22Rv1 (cell line): ENCODE results near the gene PDCD1LG2.

Source experiments
- H3K27ac ChIP-seq: fragments of 450-650 bp; 2 replicates; pipeline ENCODE4 v1.5.1; 2017
- CTCF ChIP-seq: fragments of 450-650 bp; IDR thresholded peaks from 2 replicates; pipeline ENCODE4 v1.5.1; 2017; ENCODE audit warnings: mild to moderate bottlenecking
- ZFX ChIP-seq: fragments of 450-650 bp; IDR thresholded peaks from 2 replicates; pipeline ENCODE4 v1.6.1; 2017; ENCODE audit warnings: antibody characterized with exemption, borderline replicate concordance

PDCD1LG2 gene

GRCh38 chr9:5543875-5544702 is 33.8 kb downstream of the PDCD1LG2 start:
- no peak overlapping the region for H3K27ac ChIP-seq
- TF ChIP-seq ZFX (no peak), CTCF (no peak)

- TF ChIP-seq CTCF (no peak), ZFX (no peak)
- H3K27ac ChIP-seq, result no peak overlapping the region
Observed at GRCh38 chr9:5549658-5550650, 39.6 kb downstream of the PDCD1LG2 start.

- TF ChIP-seq ZFX (no peak), CTCF (no peak)
- H3K27ac ChIP-seq, result no peak overlapping the region
Observed at GRCh38 chr9:5551368-5552150, 41.2 kb downstream of the PDCD1LG2 start.

- TF ChIP-seq ZFX (no peak), CTCF (no peak)
- no peak overlapping the region for H3K27ac ChIP-seq
Observed at GRCh38 chr9:5552301-5552700, 42.0 kb downstream of the PDCD1LG2 start.

- TF ChIP-seq CTCF (no peak), ZFX (no peak)
- H3K27ac ChIP-seq, result no peak overlapping the region
Observed at GRCh38 chr9:5553211-5553610, 42.9 kb downstream of the PDCD1LG2 start.

- TF ChIP-seq ZFX (no peak), CTCF (no peak)
- no peak overlapping the region for H3K27ac ChIP-seq
Observed at GRCh38 chr9:5554254-5554653, 43.9 kb downstream of the PDCD1LG2 start.
